ENCODE data around the gene KRTAP4-6. TPM values are rescaled to one million over a fixed set of nuclear protein-coding genes. Genes with fewer than 3 reads are reported as not detected.
"Not testable (repeated sequence)": the region's sequence is repeated elsewhere in the genome, so short reads cannot be mapped to it uniquely, and the experiment has no call there.

The KRTAP4-6 gene
- total RNA-seq, 1 donor from 2014 or later: not detected

GRCh38 chr17:41103896-41104295 is 36.4 kb downstream of the KRTAP4-6 start:
- Histone ChIP-seq H3K9me3 (no peaks in the 10 kb centered on the region), H3K36me3 (no peaks in the 10 kb centered on the region), H3K4me1 (no peaks in the 10 kb centered on the region), H3K27ac (no peak overlapping the region), H3K27me3 (ENCODE audit: low read depth) (no peaks in the 10 kb centered on the region), H3K4me3 (no peak overlapping the region)
- ATAC-seq: no peak
- TF ChIP-seq, protein P1, sequence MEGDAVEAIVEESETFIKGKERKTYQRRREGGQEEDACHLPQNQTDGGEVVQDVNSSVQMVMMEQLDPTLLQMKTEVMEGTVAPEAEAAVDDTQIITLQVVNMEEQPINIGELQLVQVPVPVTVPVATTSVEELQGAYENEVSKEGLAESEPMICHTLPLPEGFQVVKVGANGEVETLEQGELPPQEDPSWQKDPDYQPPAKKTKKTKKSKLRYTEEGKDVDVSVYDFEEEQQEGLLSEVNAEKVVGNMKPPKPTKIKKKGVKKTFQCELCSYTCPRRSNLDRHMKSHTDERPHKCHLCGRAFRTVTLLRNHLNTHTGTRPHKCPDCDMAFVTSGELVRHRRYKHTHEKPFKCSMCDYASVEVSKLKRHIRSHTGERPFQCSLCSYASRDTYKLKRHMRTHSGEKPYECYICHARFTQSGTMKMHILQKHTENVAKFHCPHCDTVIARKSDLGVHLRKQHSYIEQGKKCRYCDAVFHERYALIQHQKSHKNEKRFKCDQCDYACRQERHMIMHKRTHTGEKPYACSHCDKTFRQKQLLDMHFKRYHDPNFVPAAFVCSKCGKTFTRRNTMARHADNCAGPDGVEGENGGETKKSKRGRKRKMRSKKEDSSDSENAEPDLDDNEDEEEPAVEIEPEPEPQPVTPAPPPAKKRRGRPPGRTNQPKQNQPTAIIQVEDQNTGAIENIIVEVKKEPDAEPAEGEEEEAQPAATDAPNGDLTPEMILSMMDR (IDR thresholded peaks at IDR 0.05): no peak
- intact Hi-C loops (cut with DNase I): no loop called here
- no peak for DNase-seq

- H3K9me3 ChIP-seq: no peaks in the 10 kb centered on the region
- TF ChIP-seq, protein P1 (IDR thresholded peaks at IDR 0.05): no peak
- H3K27ac ChIP-seq: no peak within 1 kb of the TSS
- DNase-seq (no peak), ATAC-seq (no peak)
- H3K36me3 ChIP-seq: no peaks in the 10 kb centered on the region
- intact Hi-C loops (cut with DNase I): no loop called here
- no peaks in the 10 kb centered on the region for H3K27me3 ChIP-seq (ENCODE audit: low read depth)
- H3K4me3 ChIP-seq: no peak within 1 kb of the TSS
- no peaks in the 10 kb centered on the region for H3K4me1 ChIP-seq
These were observed 38.6 kb downstream of the KRTAP4-6 start, which contains the start of gene KRTAP4-16 for GRCh38 chr17:41101586-41102259. TSS of gene KRTAP4-16 (minus strand) at chr17:41102209. CDS start at chr17:41102209, 0 bp downstream.

DNA sequence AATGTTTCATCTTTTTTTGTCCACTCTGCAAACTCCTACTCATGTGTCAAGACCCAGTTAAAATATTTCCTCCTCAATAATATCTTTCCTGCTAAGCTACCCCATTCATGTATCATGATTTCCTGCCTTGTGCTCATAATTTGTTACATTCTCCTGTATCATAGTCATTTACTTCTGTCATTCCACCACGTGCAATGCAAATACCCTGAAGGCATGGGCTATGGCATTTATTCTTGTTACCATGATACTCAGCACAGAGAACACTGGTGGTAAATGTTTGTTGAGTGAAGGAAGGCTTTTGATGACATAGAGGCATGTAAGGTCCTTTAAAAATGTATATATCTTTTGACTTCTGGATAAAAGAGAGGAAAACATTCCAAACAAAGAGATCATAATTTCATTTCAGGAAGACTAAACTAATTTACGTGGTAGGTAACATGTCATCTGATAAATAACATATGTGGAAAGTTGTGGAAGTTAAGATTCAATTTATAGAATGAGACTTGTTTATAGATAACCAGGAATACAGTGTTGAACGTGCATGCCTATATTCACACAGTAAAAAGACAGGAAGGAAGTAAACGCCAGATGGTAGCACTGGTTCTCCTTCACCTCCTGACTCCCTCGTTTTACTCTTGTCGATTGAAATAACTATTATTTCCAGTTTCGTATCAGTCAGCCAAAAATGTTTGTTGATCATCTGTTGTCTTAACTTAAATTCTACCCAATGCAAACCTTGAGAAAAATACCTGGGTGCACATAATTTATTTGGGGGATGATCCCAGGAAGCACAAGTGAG is 40.5 kb downstream of the KRTAP4-6 start:
- DNase-seq; H3K27me3 ChIP-seq (ENCODE audit: low read depth); intact Hi-C loops (cut with DNase I); ATAC-seq; H3K9me3 ChIP-seq; H3K27ac ChIP-seq; H3K4me1 ChIP-seq; H3K4me3 ChIP-seq; H3K36me3 ChIP-seq: not testable (repeated sequence)

GRCh38 chr17:41098481-41098880 is 41.9 kb downstream of the KRTAP4-6 start:
- intact Hi-C loops (cut with DNase I): no loop called here
- H3K27ac ChIP-seq: no peak overlapping the region
- H3K36me3 ChIP-seq: no peaks in the 10 kb centered on the region
- H3K4me1 ChIP-seq: no peaks in the 10 kb centered on the region
- H3K4me3 ChIP-seq: no peak overlapping the region
- no peak for DNase-seq
- no peak for ATAC-seq
- H3K9me3 ChIP-seq: no peaks in the 10 kb centered on the region
- H3K27me3 ChIP-seq (ENCODE audit: low read depth): peaks cover 3% of the 10 kb centered on the region
- TF ChIP-seq, protein P1 (IDR thresholded peaks at IDR 0.05): no peak

DNA sequence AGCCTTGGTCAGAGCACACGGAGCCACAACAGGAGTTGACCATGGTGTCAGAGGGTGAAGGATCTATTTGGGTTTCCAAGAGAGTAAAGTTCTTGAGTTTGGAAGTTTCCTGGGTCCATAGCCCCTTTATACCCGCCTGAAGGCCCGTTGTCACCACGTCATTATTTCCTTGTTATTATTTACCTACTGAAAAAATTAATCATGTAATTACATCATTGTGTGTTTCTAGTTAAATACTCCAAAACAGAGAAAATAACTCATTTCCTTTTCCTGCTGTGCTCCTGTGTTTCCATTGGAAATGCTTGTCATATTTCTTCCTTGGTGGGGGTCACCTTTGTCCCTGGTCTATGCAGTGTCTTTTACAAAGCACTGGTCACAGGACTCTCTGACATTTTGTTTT is 42.3 kb downstream of the KRTAP4-6 start, which contains the start of gene KRTAP4-8:
Gene KRTAP4-8, minus strand, starts transcription at position 101 of the 400 bp plus-strand sequence. Its CDS starts 58 bp downstream, at position 43.
- H3K27me3 ChIP-seq (ENCODE audit: low read depth): peaks cover 3% of the 10 kb centered on the region
- H3K4me3 ChIP-seq: no peak within 1 kb of the TSS
- H3K27ac ChIP-seq: no peak within 1 kb of the TSS
- TF ChIP-seq, protein P1 (IDR thresholded peaks at IDR 0.05): no peak
- no peaks in the 10 kb centered on the region for H3K36me3 ChIP-seq
- DNase-seq (no peak), ATAC-seq (no peak)
- intact Hi-C loops (cut with DNase I): no loop called here
- H3K9me3 ChIP-seq: no peaks in the 10 kb centered on the region
- no peaks in the 10 kb centered on the region for H3K4me1 ChIP-seq

DNA sequence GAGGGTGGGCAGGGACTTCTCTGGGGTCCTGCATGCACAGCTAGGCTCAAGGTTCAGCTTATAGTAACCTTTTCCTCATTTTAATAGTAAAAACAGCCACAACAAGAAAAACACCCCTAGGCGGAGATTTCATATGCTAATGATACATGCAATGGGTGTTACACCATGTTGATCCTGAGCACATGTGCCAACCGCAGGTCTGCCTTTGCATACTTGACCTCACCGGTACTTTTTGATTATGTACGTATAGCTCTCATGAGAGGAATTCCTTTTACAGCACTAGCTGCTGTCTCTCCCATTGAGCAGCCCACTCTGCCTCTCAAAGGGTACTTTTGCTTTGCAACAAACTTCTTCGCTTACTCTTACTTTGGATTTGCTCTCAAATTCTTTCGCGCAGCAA is 44.3 kb downstream of the KRTAP4-6 start:
- H3K4me1 ChIP-seq: no peaks in the 10 kb centered on the region
- peaks cover 3% of the 10 kb centered on the region for H3K27me3 ChIP-seq (ENCODE audit: low read depth)
- ATAC-seq: peak in 1 of 2 donors; percentile 32
- no peak overlapping the region for H3K4me3 ChIP-seq
- no peak for DNase-seq
- TF ChIP-seq, protein P1 (IDR thresholded peaks at IDR 0.05): no peak
- H3K27ac ChIP-seq: no peak overlapping the region
- no peaks in the 10 kb centered on the region for H3K36me3 ChIP-seq
- H3K9me3 ChIP-seq: no peaks in the 10 kb centered on the region
- intact Hi-C loops (cut with DNase I): no loop called here
